Astrocyte of the spinal cord (primary cell): Measurements from ENCODE around the gene ARHGEF26.
A peak's percentile ranks its signal among the peaks of the same experiment; 100 is the strongest.

Experiments
- DNase-seq: peaks from one replicate; pipeline ENCODE4 v3.0.0; 2011; ENCODE audit warnings: low read depth, low spot score
- H3K4me3 ChIP-seq: 2 replicates; pipeline ENCODE4 v1.5.1; 2011; ENCODE audit warnings: low read depth, mild to moderate bottlenecking, low read length, moderate library complexity
- CTCF ChIP-seq: IDR thresholded peaks from 2 replicates; pipeline ENCODE4 v1.5.1; 2012; ENCODE audit warnings: low read depth, mild to moderate bottlenecking, low read length, inconsistent platforms
- in situ Hi-C: cut with HindIII; loops from 2 replicates; pipeline ENCODE4 v1.10.0; 2017; ENCODE audit warnings: low sequenced_read_pairs

ARHGEF26 gene

GRCh38 chr3:154113609-154114008 is 7.6 kb upstream of the ARHGEF26 start:
- in situ Hi-C loops, result no loop called here
- H3K4me3 ChIP-seq, result no peak overlapping the region
- TF ChIP-seq CTCF, result no peak
- DNase-seq, result no peak

GRCh38 chr3:154115332-154115731 is 5.9 kb upstream of the ARHGEF26 start:
- no peak overlapping the region for H3K4me3 ChIP-seq
- no peak for DNase-seq
- TF ChIP-seq CTCF, result no peak
- in situ Hi-C loops, result no loop called here

DNA sequence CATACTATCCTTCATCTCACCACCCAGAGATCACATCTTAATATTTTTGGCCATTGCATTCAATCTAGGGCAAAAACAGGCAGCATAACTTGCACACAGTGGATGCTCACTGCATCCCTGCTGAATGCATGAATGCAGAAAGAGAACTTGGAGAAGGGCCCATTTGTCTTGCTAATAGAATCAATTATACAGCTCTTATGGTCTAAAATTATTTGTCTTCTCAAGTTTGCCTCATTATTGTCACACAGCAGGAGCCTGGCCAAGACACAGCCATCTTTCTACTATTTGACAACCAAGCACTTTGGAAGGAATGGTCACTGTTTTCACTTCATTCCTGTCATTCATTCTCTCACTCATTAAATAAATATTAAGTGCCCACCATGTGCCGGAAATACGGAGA is 1.2 kb upstream of the ARHGEF26 start:
- no peak overlapping the region for H3K4me3 ChIP-seq
- no peak for DNase-seq
- no peak for TF ChIP-seq CTCF
- in situ Hi-C loops, result no loop called here

GRCh38 chr3:154121701-154122551 is 736 bp downstream of the ARHGEF26 start:
- peak overlapping the region; percentile 82 for H3K4me3 ChIP-seq

GRCh38 chr3:154122552-154122911 is 1.3 kb downstream of the ARHGEF26 start:
- in situ Hi-C loops, result no loop called here
- no peak for TF ChIP-seq CTCF
- H3K4me3 ChIP-seq, result peak overlapping the region; percentile 82
- no peak for DNase-seq

More at GRCh38 chr3:154121701-154122551, 736 bp downstream of the ARHGEF26 start:
- in situ Hi-C loops, result no loop called here
- peak; percentile 37 for DNase-seq
- no peak for TF ChIP-seq CTCF

- peak overlapping the region; percentile 82 for H3K4me3 ChIP-seq
- peak; percentile 49 for DNase-seq
- no peak for TF ChIP-seq CTCF
- in situ Hi-C loops, result no loop called here
Measured at GRCh38 chr3:154122912-154123559, 1.8 kb downstream of the ARHGEF26 start.
